HG03280 (cell line): ENCODE results near the gene GABRG2.

ENCODE experiments used
- ATAC-seq: cut with Tn5 transposase; IDR thresholded peaks from one replicate; pipeline ENCODE4 v1.9.1; 2021; ENCODE audit warnings: mild to moderate bottlenecking, moderate library complexity; ENCODE audit not compliant: unreplicated experiment

The GABRG2 gene

GRCh38 chr5:162187371-162187770 is 119.8 kb downstream of the GABRG2 start:
- ATAC-seq: no peak

GRCh38 chr5:162189719-162190118 is 122.1 kb downstream of the GABRG2 start:
- no peak for ATAC-seq

- ATAC-seq: no peak
These were observed 125.4 kb downstream of the GABRG2 start for GRCh38 chr5:162193012-162193411.

GRCh38 chr5:162196351-162196750 is 128.8 kb downstream of the GABRG2 start:
- ATAC-seq: no peak

- ATAC-seq: no peak
These were observed 134.8 kb downstream of the GABRG2 start for GRCh38 chr5:162202285-162202880.
